PC-9 (cell line): ENCODE measurements around the gene HOXA2. TPM values are rescaled to one million over a fixed set of nuclear protein-coding genes. Genes with fewer than 3 reads are reported as not detected.

Experiments used
- BruUV-seq: library from RNA; stranded (reverse); fragments of 400-500 nt; replicated peaks from 2 replicates; lab custom pipeline; 2021; lab: Mats Ljungman, UMichigan
- CTCF ChIA-PET: fragments of 300-600 bp; sonication (Branson Sonifier 250); formaldehyde crosslinking; loops from one replicate; lab custom pipeline; 2022; ENCODE audit warnings: antibody characterized with exemption; lab: Charles Lee
- POLR2A ChIA-PET: fragments of 300-600 bp; sonication (Branson Sonifier 250); formaldehyde crosslinking; loops from one replicate; lab custom pipeline; 2022; ENCODE audit warnings: antibody characterized with exemption; ENCODE audit not compliant: unreplicated experiment; lab: Charles Lee
- DNase-seq, 2 experiments: peaks; one replicate each; pipeline versions ENCODE4 v3.0.0 to v3.0.0-alpha.2; 2015 to 2022; ENCODE audit warnings: mixed read lengths in 1 of 2
- H2AFZ ChIP-seq: fragments of 200-600 bp; sonication (generic); 2 replicates; pipeline ENCODE4 v1.8.1; 2017; ENCODE audit warnings: antibody characterized with exemption
- H3F3A ChIP-seq: fragments of 200-600 bp; sonication (generic); 2 replicates; pipeline ENCODE4 v1.8.1; 2017; ENCODE audit warnings: antibody characterized with exemption, mild to moderate bottlenecking, low read depth; ENCODE audit not compliant: insufficient read depth
- H3K27ac ChIP-seq: fragments of 200-600 bp; sonication (generic); 2 replicates; pipeline ENCODE4 v1.6.1; 2016; ENCODE audit warnings: mixed run types
- H3K27me3 ChIP-seq: fragments of 200-600 bp; sonication (generic); 2 replicates; pipeline ENCODE4 v1.6.1; 2016; ENCODE audit warnings: low read depth, mixed run types; ENCODE audit not compliant: insufficient read depth
- H3K36me3 ChIP-seq: fragments of 200-600 bp; sonication (generic); 2 replicates; pipeline ENCODE4 v1.6.1; 2016; ENCODE audit warnings: low read depth, mixed run types
- H3K4me1 ChIP-seq: fragments of 200-600 bp; sonication (generic); replicated peaks from 2 replicates; pipeline ENCODE4 v1.6.1; 2016; ENCODE audit warnings: mixed run types; ENCODE audit not compliant: insufficient read depth
- H3K4me2 ChIP-seq: fragments of 200-600 bp; sonication (generic); 2 replicates; pipeline ENCODE4 v1.6.1; 2017; ENCODE audit warnings: mixed run types
- H3K4me3 ChIP-seq: fragments of 200-600 bp; sonication (generic); 2 replicates; pipeline ENCODE4 v1.6.1; 2016; ENCODE audit warnings: mixed run types
- H3K79me2 ChIP-seq: fragments of 200-600 bp; sonication (generic); 2 replicates; pipeline ENCODE4 v1.6.1; 2017; ENCODE audit warnings: low read depth, mixed run types
- H3K9me2 ChIP-seq: fragments of 200-600 bp; sonication (generic); 2 replicates; pipeline ENCODE4 v1.8.1; 2017; ENCODE audit warnings: mild to moderate bottlenecking; ENCODE audit not compliant: insufficient read depth
- H3K9me3 ChIP-seq: fragments of 200-600 bp; sonication (generic); 2 replicates; pipeline ENCODE4 v1.8.1; 2016; ENCODE audit warnings: low read depth; ENCODE audit not compliant: insufficient read depth
- H4K20me1 ChIP-seq: fragments of 200-600 bp; sonication (generic); 2 replicates; pipeline ENCODE4 v1.8.1; 2017; ENCODE audit not compliant: insufficient read depth
- EZH2 ChIP-seq: fragments of 200-600 bp; sonication (generic); IDR thresholded peaks from 2 replicates; pipeline ENCODE4 v1.8.0; 2017; ENCODE audit warnings: antibody characterized with exemption, low read depth
- intact Hi-C: fragments of 100-400 bp; cut with micrococcal nuclease; formaldehyde crosslinking; loops from one replicate; pipeline ENCODE4 v1.10.0; 2022; ENCODE audit not compliant: unreplicated experiment
- total RNA-seq: library from RNA; stranded (reverse); gene quantifications from 2 replicates; pipeline ENCODE4 v1.2.3, GENCODE V29; 2021
- TF ChIP-seq, protein P1 (sequence below): fragments of 200-600 bp; sonication (generic); conservative IDR thresholded peaks from 2 replicates; pipeline ENCODE4 v1.6.1; 2017; ENCODE audit warnings: mixed run types, antibody characterized with exemption, mild to moderate bottlenecking, moderate library complexity

The HOXA2 gene
- total RNA-seq, 1 experiment from 2014 or later, result 6.1 TPM

- Histone ChIP-seq H3K9me3 (no peaks in the 10 kb centered on the region), H3K4me3 (no peak within 1 kb of the TSS), H3K79me2 (no peaks in the 10 kb centered on the region), H2AFZ (no peak within 1 kb of the TSS), H3F3A (peaks cover 23% of the 10 kb centered on the region), H3K27me3 (no peaks in the 10 kb centered on the region), H3K4me2 (no peak within 1 kb of the TSS), H3K27ac (no peak within 1 kb of the TSS), H4K20me1 (no peaks in the 10 kb centered on the region), H3K36me3 (no peaks in the 10 kb centered on the region), H3K4me1 (peaks cover 34% of the 10 kb centered on the region), H3K9me2 (no peaks in the 10 kb centered on the region)
- ChIA-PET POLR2A (no interaction called here), CTCF (interaction anchor here (0.8 kb wide), 1 partner anchor 277 kb away, joined by 4 read pairs; no protein-coding TSS in a partner anchor)
- TF ChIP-seq, protein P1, sequence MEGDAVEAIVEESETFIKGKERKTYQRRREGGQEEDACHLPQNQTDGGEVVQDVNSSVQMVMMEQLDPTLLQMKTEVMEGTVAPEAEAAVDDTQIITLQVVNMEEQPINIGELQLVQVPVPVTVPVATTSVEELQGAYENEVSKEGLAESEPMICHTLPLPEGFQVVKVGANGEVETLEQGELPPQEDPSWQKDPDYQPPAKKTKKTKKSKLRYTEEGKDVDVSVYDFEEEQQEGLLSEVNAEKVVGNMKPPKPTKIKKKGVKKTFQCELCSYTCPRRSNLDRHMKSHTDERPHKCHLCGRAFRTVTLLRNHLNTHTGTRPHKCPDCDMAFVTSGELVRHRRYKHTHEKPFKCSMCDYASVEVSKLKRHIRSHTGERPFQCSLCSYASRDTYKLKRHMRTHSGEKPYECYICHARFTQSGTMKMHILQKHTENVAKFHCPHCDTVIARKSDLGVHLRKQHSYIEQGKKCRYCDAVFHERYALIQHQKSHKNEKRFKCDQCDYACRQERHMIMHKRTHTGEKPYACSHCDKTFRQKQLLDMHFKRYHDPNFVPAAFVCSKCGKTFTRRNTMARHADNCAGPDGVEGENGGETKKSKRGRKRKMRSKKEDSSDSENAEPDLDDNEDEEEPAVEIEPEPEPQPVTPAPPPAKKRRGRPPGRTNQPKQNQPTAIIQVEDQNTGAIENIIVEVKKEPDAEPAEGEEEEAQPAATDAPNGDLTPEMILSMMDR, result no peak
- no peak for TF ChIP-seq EZH2
- no TSS peak for BruUV-seq
- intact Hi-C loops, result no loop called here
- no peak for DNase-seq
Measured at GRCh38 chr7:27130540-27131389, 28.3 kb upstream of the HOXA2 start, which contains the start of gene HOXA4. Gene HOXA4, minus strand, starts transcription at chr7:27130757. Its CDS starts 24 bp downstream, at chr7:27130733.

- Histone ChIP-seq H3K27me3 (no peaks in the 10 kb centered on the region), H4K20me1 (no peaks in the 10 kb centered on the region), H3K36me3 (no peaks in the 10 kb centered on the region), H3K27ac (no peak overlapping the region), H3F3A (peaks cover 16% of the 10 kb centered on the region), H3K79me2 (no peaks in the 10 kb centered on the region), H3K4me2 (no peak overlapping the region), H3K9me2 (no peaks in the 10 kb centered on the region), H2AFZ (no peak overlapping the region), H3K4me1 (peaks cover 25% of the 10 kb centered on the region), H3K9me3 (no peaks in the 10 kb centered on the region), H3K4me3 (no peak overlapping the region)
- TF ChIP-seq, protein P1, result no peak
- no peak for TF ChIP-seq EZH2
- intact Hi-C loops, result no loop called here
- POLR2A ChIA-PET, result no interaction called here
- CTCF ChIA-PET, result no interaction called here
- BruUV-seq, result no TSS peak
- DNase-seq, result no peak
Measured at GRCh38 chr7:27129729-27130539, 27.5 kb upstream of the HOXA2 start.
